ENCODE measurements around the gene ATP13A3.
"Not testable (repeated sequence)": the region's sequence is repeated elsewhere in the genome, so short reads cannot be mapped to it uniquely, and the experiment has no call there.

The ATP13A3 gene

DNA sequence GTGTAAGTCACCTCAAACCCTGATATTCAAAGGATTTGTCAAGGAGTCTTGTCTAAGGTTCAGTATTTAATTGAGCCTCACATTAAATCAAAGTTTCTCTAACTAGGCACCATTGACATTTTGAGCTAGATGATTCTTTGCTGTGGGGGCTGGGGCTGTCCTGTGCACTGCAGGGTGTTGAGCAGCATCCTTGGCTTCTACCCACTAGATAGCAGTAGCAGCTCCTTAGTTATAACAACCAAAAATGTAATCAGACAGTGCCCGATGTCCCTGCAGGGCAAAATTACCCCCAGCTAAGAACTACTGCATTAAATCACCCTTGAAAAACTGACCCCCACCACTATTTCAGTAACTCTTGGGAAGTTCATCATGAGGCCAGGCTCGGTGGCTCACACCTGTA lies 17.3 kb upstream of the ATP13A3 start:
- in situ Hi-C loops (cut with HindIII; ENCODE audit: low pct_ligation_motif_present, low pct_unique_long_range_greater_than_20kb, low sequenced_read_pairs) = no loop called here

DNA sequence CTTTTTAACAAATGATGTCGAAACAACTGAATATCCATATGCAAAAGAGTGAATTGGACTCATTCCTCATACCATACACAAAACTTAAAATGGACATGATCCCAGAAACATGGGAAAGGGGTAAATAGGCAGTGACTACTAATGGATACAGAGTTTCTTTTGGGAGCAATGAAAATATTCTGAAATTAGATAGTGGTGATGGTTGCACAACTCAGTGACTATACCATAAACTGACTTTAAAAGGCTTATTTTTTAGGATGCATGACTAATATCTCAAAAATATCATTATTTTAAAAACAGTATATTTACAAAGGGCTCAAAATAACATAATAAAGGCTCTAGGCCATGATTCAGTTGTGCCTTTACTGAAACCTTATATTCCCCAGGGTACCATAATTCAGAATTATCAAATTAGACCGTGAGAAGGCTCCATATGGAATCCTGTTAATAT lies 16.3 kb upstream of the ATP13A3 start:
- in situ Hi-C loops (cut with HindIII; ENCODE audit: low pct_ligation_motif_present, low pct_unique_long_range_greater_than_20kb, low sequenced_read_pairs) = no loop called here
- no peak for DNase-seq

More for the DNA sequence above, 17.3 kb upstream of the ATP13A3 start:
- no peak for DNase-seq

GRCh38 chr3:194500198-194500597 lies 13.4 kb upstream of the ATP13A3 start:
- in situ Hi-C loops (cut with HindIII; ENCODE audit: low pct_ligation_motif_present, low pct_unique_long_range_greater_than_20kb, low sequenced_read_pairs) = no loop called here
- DNase-seq = no peak

GRCh38 chr3:194499516-194499915 lies 12.7 kb upstream of the ATP13A3 start:
- DNase-seq; in situ Hi-C loops (cut with HindIII; ENCODE audit: low pct_ligation_motif_present, low pct_unique_long_range_greater_than_20kb, low sequenced_read_pairs): not testable (repeated sequence)

GRCh38 chr3:194497799-194498575 lies 11.2 kb upstream of the ATP13A3 start:
- peak; percentile 33 for DNase-seq
- in situ Hi-C loops (cut with HindIII; ENCODE audit: low pct_ligation_motif_present, low pct_unique_long_range_greater_than_20kb, low sequenced_read_pairs) = no loop called here

- no peak for DNase-seq
- in situ Hi-C loops (cut with HindIII; ENCODE audit: low pct_ligation_motif_present, low pct_unique_long_range_greater_than_20kb, low sequenced_read_pairs) = no loop called here
These were observed 9.6 kb upstream of the ATP13A3 start for GRCh38 chr3:194496217-194496919.

DNA sequence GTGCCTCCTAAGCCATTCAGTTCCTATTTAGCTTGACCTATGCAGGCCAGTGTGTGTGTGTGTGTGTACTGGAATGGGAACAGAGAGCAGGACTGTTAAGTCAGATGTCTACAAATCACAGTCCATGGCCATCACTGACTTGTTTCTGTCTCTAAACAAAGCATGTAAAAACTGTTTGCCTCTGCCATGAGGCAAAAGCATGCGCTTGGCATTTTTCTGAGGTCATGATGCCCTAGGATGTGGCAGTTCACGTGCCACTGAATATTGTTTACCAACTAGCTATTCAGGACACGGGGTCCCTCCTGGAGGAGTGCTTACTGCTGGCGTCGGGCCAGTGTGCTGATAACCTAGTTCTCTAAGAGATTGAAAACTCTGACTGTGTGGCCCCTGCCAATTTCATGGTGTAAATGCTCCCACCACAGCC lies 8.2 kb upstream of the ATP13A3 start:
- in situ Hi-C loops (cut with HindIII; ENCODE audit: low pct_ligation_motif_present, low pct_unique_long_range_greater_than_20kb, low sequenced_read_pairs) = no loop called here
- DNase-seq = no peak

GRCh38 chr3:194493995-194494927 lies 7.5 kb upstream of the ATP13A3 start:
- in situ Hi-C loops (cut with HindIII; ENCODE audit: low pct_ligation_motif_present, low pct_unique_long_range_greater_than_20kb, low sequenced_read_pairs); DNase-seq: not testable (repeated sequence)

GRCh38 chr3:194492001-194492400 lies 5.2 kb upstream of the ATP13A3 start:
- no peak for DNase-seq
- in situ Hi-C loops (cut with HindIII; ENCODE audit: low pct_ligation_motif_present, low pct_unique_long_range_greater_than_20kb, low sequenced_read_pairs) = no loop called here

GRCh38 chr3:194489736-194490612 lies 3.2 kb upstream of the ATP13A3 start:
- no peak for DNase-seq
- in situ Hi-C loops (cut with HindIII; ENCODE audit: low pct_ligation_motif_present, low pct_unique_long_range_greater_than_20kb, low sequenced_read_pairs) = no loop called here

DNA sequence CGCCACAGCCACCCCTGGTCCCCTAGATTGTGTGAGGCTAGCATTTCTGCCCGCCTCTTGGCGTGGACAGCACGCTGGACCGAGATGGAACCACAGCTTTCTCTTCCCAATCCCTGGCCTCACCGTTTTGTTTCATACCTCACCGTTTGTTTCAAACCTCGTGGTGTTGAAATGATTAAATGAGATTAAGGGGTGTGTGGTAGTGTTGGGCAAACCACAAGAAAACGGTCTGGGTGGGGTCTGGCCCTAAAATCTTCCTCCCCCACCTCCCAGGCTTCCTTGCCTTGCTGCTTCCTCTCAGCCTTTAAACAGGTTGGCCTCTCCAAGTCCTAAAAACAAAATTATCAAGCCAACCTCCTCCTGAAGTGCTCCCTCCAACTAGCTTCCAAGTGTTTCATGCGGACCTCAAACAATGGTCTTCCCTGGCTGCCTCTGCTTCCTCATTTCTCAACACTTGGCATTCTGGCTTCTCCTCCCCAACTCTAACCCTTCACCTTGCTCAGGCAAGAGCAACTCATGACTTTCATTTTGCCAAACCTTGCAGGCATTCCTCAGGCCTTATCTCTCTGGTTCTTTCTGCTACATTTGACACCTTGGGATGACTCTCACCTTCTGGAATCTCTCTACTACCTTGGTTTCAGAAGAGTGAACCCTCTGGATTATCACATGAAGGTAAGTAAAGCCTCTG lies 1.4 kb upstream of the ATP13A3 start:
- no peak for DNase-seq
- in situ Hi-C loops (cut with HindIII; ENCODE audit: low pct_ligation_motif_present, low pct_unique_long_range_greater_than_20kb, low sequenced_read_pairs) = no loop called here

DNA sequence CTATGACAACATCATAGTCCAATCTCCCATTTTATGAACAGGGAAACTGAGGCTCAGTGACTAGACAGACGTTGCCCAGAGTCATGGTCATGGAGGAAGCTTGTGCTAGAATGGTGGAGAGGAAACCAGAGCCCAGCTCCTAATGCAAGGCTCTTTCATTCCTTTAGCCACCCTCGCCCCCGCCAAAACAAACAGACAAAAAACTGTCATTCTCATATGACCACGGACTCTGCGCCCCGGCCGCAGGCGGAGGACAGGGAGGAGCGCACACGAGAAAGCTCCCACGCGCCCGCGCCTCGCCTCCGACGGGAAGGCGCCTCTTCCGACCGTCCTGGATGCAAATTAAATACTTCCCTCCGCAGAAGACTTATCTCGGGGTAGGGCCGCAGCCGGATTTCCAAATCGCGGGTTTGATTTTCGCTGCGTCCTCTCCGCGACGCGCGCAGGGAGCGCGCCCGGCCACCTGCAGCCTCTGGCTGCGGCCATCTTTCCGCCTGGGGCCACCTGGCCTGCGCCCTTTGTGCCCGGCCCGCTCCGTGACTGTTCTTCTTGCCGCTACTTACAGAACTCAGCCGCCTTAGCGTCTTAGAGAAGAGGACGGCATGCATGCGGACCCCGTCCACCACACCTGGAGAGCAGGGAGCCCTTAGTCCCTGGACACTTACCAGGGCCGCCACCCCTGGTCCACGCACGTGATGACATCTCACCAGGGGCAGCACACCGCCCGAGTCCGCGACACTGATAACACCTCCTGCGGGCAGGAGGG lies 670 bp upstream of the ATP13A3 start:
- no peak for DNase-seq
- in situ Hi-C loops (cut with HindIII; ENCODE audit: low pct_ligation_motif_present, low pct_unique_long_range_greater_than_20kb, low sequenced_read_pairs) = no loop called here

- peak; percentile 51 for DNase-seq
- in situ Hi-C loops (cut with HindIII; ENCODE audit: low pct_ligation_motif_present, low pct_unique_long_range_greater_than_20kb, low sequenced_read_pairs) = no loop called here
These were observed 792 bp downstream of the ATP13A3 start for GRCh38 chr3:194485881-194486539.

GRCh38 chr3:194485468-194485880 lies 1.3 kb downstream of the ATP13A3 start:
- DNase-seq = peak; percentile 66
- in situ Hi-C loops (cut with HindIII; ENCODE audit: low pct_ligation_motif_present, low pct_unique_long_range_greater_than_20kb, low sequenced_read_pairs) = no loop called here

GRCh38 chr3:194484614-194485013 lies 2.2 kb downstream of the ATP13A3 start:
- no peak for DNase-seq
- in situ Hi-C loops (cut with HindIII; ENCODE audit: low pct_ligation_motif_present, low pct_unique_long_range_greater_than_20kb, low sequenced_read_pairs) = no loop called here

- DNase-seq = no peak
- in situ Hi-C loops (cut with HindIII; ENCODE audit: low pct_ligation_motif_present, low pct_unique_long_range_greater_than_20kb, low sequenced_read_pairs) = no loop called here
These were observed 3.0 kb downstream of the ATP13A3 start for GRCh38 chr3:194483850-194484249.

Data from ACHN (cell line).